Panc1 (cell line): Measurements from ENCODE around the gene ZNF670. TPM values are rescaled to one million over a fixed set of nuclear protein-coding genes. Genes with fewer than 3 reads are reported as not detected.

Source experiments
- ATAC-seq: fragments of 200-7000 bp; cut with Tn5 transposase; 2 replicates; pipeline ENCODE4 v1.9.1; 2020; ENCODE audit warnings: mild to moderate bottlenecking, moderate library complexity
- BruUV-seq: library from RNA; stranded (reverse); fragments of 400-500 nt; replicated peaks from 2 replicates; lab custom pipeline; 2021; lab: Mats Ljungman, UMichigan
- CTCF ChIA-PET: fragments of 300-600 bp; sonication (Branson Sonifier 250); formaldehyde crosslinking; loops from one replicate; lab custom pipeline; 2022; ENCODE audit warnings: antibody characterized with exemption; lab: Charles Lee
- POLR2A ChIA-PET: fragments of 300-600 bp; sonication (Branson Sonifier 250); formaldehyde crosslinking; loops from one replicate; lab custom pipeline; 2022; ENCODE audit warnings: antibody characterized with exemption; lab: Charles Lee
- DNase-seq: peaks from one replicate; pipeline ENCODE4 v3.0.0-alpha.2; 2010; ENCODE audit warnings: low read depth, low spot score
- H3K27ac ChIP-seq: 2 replicates; pipeline ENCODE4 v1.5.1; 2011; ENCODE audit warnings: mild to moderate bottlenecking, low read length, inconsistent platforms
- H3K27me3 ChIP-seq: fragments of 200-500 bp; sonication (Bioruptor generic); 2 replicates; pipeline ENCODE4 v1.6.0; 2014; ENCODE audit warnings: low read length, inconsistent platforms; ENCODE audit not compliant: control insufficient read depth, insufficient read depth
- H3K36me3 ChIP-seq: fragments of 200-500 bp; sonication (Bioruptor generic); 2 replicates; pipeline ENCODE4 v1.5.1; 2014; ENCODE audit warnings: inconsistent platforms, mild to moderate bottlenecking, low read length, moderate library complexity; ENCODE audit not compliant: control insufficient read depth, insufficient read depth
- H3K4me1 ChIP-seq: 2 replicates; pipeline ENCODE4 v1.5.1; 2011; ENCODE audit warnings: inconsistent platforms, mild to moderate bottlenecking, low read length, moderate library complexity; ENCODE audit not compliant: control insufficient read depth, insufficient read depth
- H3K4me3 ChIP-seq, 2 experiments: 2 replicates each; pipeline ENCODE4 v1.5.1; 2011 to 2012; ENCODE audit warnings: low read depth in 2 of 2, low read length in 2 of 2, mild to moderate bottlenecking in 2 of 2, inconsistent platforms in 1 of 2, moderate library complexity in 1 of 2
- H3K9me3 ChIP-seq: fragments of 200-500 bp; sonication (Bioruptor generic); 2 replicates; pipeline ENCODE4 v1.5.1; 2014; ENCODE audit warnings: low read depth, mild to moderate bottlenecking, inconsistent platforms, low read length, moderate library complexity; ENCODE audit not compliant: control insufficient read depth, insufficient read depth
- POLR2AphosphoS5 ChIP-seq: IDR thresholded peaks from 2 replicates; pipeline ENCODE4 v1.6.1; 2012; ENCODE audit warnings: mild to moderate bottlenecking, low read depth, low read length, moderate library complexity
- REST ChIP-seq, 2 experiments: IDR thresholded peaks; 2 replicates each; pipeline ENCODE4 v1.6.1; 2011 to 2012; ENCODE audit warnings: low read depth in 2 of 2, control low read depth in 1 of 2, low read length in 1 of 2, mild to moderate bottlenecking in 1 of 2, moderate library complexity in 1 of 2; ENCODE audit not compliant: insufficient read depth in 1 of 2
- SIN3A ChIP-seq: IDR thresholded peaks from 2 replicates; pipeline ENCODE4 v1.6.1; 2012; ENCODE audit warnings: low read depth, mild to moderate bottlenecking, low read length, moderate library complexity, borderline replicate concordance; ENCODE audit not compliant: insufficient read depth
- TCF7L2 ChIP-seq: IDR thresholded peaks from 2 replicates; pipeline ENCODE4 v1.6.1; 2011; ENCODE audit warnings: mild to moderate bottlenecking, low read depth, low read length, inconsistent platforms
- in situ Hi-C: cut with HindIII; loops from 2 replicates; pipeline ENCODE4 v1.10.0; 2016; ENCODE audit warnings: low sequenced_read_pairs, low pct_unique_long_range_greater_than_20kb
- intact Hi-C: fragments of 100-400 bp; cut with micrococcal nuclease; formaldehyde crosslinking; loops from one replicate; pipeline ENCODE4 v1.10.0; 2022; ENCODE audit not compliant: unreplicated experiment
- total RNA-seq: library from RNA; stranded (reverse); gene quantifications from one replicate; pipeline ENCODE4 v1.2.1, GENCODE V29; 2021; ENCODE audit not compliant: unreplicated experiment
- TF ChIP-seq, protein P1 (sequence below): fragments of 450-650 bp; IDR thresholded peaks from 2 replicates; pipeline ENCODE4 v1.5.1; 2017; ENCODE audit warnings: mild to moderate bottlenecking

Gene ZNF670
- total RNA-seq, 1 experiment from 2014 or later = 6.4 TPM

GRCh38 chr1:247115141-247115510, 36.5 kb upstream of the ZNF670 start:
- no peak for TF ChIP-seq POLR2AphosphoS5
- no peak for TF ChIP-seq TCF7L2
- TF ChIP-seq REST (IDR thresholded peaks at IDR 0.05; ENCODE audit: insufficient read depth in 1 of 2, low read depth in 2 of 2, low read length in 1 of 2) = no peak
- no peak for TF ChIP-seq SIN3A
- TF ChIP-seq, protein P1, sequence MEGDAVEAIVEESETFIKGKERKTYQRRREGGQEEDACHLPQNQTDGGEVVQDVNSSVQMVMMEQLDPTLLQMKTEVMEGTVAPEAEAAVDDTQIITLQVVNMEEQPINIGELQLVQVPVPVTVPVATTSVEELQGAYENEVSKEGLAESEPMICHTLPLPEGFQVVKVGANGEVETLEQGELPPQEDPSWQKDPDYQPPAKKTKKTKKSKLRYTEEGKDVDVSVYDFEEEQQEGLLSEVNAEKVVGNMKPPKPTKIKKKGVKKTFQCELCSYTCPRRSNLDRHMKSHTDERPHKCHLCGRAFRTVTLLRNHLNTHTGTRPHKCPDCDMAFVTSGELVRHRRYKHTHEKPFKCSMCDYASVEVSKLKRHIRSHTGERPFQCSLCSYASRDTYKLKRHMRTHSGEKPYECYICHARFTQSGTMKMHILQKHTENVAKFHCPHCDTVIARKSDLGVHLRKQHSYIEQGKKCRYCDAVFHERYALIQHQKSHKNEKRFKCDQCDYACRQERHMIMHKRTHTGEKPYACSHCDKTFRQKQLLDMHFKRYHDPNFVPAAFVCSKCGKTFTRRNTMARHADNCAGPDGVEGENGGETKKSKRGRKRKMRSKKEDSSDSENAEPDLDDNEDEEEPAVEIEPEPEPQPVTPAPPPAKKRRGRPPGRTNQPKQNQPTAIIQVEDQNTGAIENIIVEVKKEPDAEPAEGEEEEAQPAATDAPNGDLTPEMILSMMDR = no peak
- Histone ChIP-seq H3K4me1 (peaks cover 21% of the 10 kb centered on the region), H3K9me3 (no peaks in the 10 kb centered on the region), H3K27me3 (no peaks in the 10 kb centered on the region), H3K36me3 (no peaks in the 10 kb centered on the region), H3K4me3 (no peak overlapping the region), H3K27ac (no peak overlapping the region)
- in situ Hi-C loops (no loop called here), intact Hi-C loops (no loop called here)
- ATAC-seq (no peak), DNase-seq (no peak)
- ChIA-PET CTCF (no interaction called here), POLR2A (no interaction called here)
- BruUV-seq = no TSS peak

DNA sequence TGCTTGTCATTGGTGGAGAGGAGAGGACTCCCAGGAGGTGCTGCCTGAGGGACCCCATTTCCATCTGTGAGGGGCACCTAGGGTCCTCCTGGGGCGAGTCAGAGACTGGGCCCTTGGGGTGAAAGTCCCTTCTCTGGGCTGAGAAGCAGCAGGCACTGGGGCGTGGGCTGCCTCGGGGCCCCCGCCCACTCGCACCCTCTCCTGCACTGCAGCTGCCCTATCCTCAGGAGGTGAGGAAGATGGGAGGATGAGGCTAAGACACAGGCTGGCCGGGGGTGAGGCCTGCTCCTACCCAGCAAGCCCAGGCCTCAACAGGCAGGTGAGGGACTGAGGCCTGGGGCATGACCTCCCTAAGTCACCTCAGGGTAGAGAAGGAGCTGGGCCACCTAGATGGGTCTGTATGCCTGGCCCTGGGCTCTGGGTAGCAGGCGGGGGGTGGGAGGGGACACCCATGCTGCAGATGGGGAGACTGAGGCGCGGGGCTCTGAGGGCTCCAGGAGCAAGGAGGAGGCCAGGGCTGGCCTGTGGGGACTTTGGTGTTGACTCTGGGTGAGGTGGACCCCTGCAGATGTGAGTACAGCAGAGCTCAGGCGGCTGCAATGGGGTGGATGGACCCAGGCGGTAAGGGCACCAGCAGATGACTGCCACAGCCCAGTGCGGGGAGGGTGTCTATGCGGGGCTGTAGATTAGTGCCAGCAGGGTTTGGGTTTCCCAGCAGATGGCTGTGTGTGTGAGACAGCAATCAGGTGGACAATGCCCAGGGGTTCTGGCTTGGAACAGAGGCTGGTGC, 35.9 kb upstream of the ZNF670 start:
- ATAC-seq = no peak
- intact Hi-C loops (no loop called here), in situ Hi-C loops (no loop called here)
- no TSS peak for BruUV-seq
- Histone ChIP-seq H3K27me3 (no peaks in the 10 kb centered on the region), H3K4me1 (peaks cover 21% of the 10 kb centered on the region), H3K4me3 (no peak overlapping the region), H3K27ac (no peak overlapping the region), H3K9me3 (no peaks in the 10 kb centered on the region), H3K36me3 (no peaks in the 10 kb centered on the region)
- DNase-seq = no peak
- TF ChIP-seq REST (IDR thresholded peaks at IDR 0.05; ENCODE audit: insufficient read depth in 1 of 2, low read depth in 2 of 2, low read length in 1 of 2) (no peak), SIN3A (no peak), POLR2AphosphoS5 (no peak), TCF7L2 (no peak)
- TF ChIP-seq, protein P1 = no peak
- POLR2A ChIA-PET = no interaction called here
- CTCF ChIA-PET = no interaction called here
